ENCODE results near the gene ITGAL.

ITGAL gene

GRCh38 chr16:30491229-30491628 is 18.7 kb downstream of the ITGAL start:
- Histone ChIP-seq H3K4me2 (ENCODE audit: insufficient read depth, low read length) (no peak overlapping the region), H3K36me3 (ENCODE audit: insufficient read depth, low read length) (peaks cover 4% of the 10 kb centered on the region; the same call in 1 of the 2 replicates), H3K4me3 (ENCODE audit: low read depth in 1 of 2, low read length in 2 of 2) (no peak overlapping the region), H3K79me2 (ENCODE audit: insufficient read depth, low read length) (no peaks in the 10 kb centered on the region), H3K4me1 (ENCODE audit: insufficient read depth, low read length) (no peaks in the 10 kb centered on the region), H3K9me3 (ENCODE audit: insufficient read depth, low read length, severe bottlenecking) (no peaks in the 10 kb centered on the region), H2AFZ (ENCODE audit: low read depth, low read length) (no peak overlapping the region), H3K9ac (ENCODE audit: low read depth, low read length) (no peak overlapping the region), H3K27me3 (ENCODE audit: insufficient read depth, low read length, poor library complexity) (no peaks in the 10 kb centered on the region), H3K27ac (ENCODE audit: low read length) (no peak overlapping the region), H4K20me1 (ENCODE audit: insufficient read depth, low read length) (no peaks in the 10 kb centered on the region)
- no peak for DNase-seq
- TF ChIP-seq EZH2 (IDR thresholded peaks at IDR 0.05; ENCODE audit: borderline replicate concordance, low read depth, low read length, severe bottlenecking): no peak
- TF ChIP-seq CTCF (IDR thresholded peaks at IDR 0.05; ENCODE audit: borderline replicate concordance, extremely low read depth, low read length, poor library complexity, severe bottlenecking): no peak
- ATAC-seq (ENCODE audit: insufficient read depth, low read depth): no peak

- no peaks in the 10 kb centered on the region for H4K20me1 ChIP-seq (ENCODE audit: insufficient read depth, low read length)
- no peak overlapping the region for H3K9ac ChIP-seq (ENCODE audit: low read depth, low read length)
- no peaks in the 10 kb centered on the region for H3K9me3 ChIP-seq (ENCODE audit: insufficient read depth, low read length, severe bottlenecking)
- H3K4me2 ChIP-seq (ENCODE audit: insufficient read depth, low read length): no peak overlapping the region
- DNase-seq (peak; percentile 26), ATAC-seq (ENCODE audit: insufficient read depth, low read depth) (peak; percentile 48)
- H3K36me3 ChIP-seq (ENCODE audit: insufficient read depth, low read length): peaks cover 4% of the 10 kb centered on the region; the same call in 1 of the 2 replicates
- H3K4me1 ChIP-seq (ENCODE audit: insufficient read depth, low read length): no peaks in the 10 kb centered on the region
- no peaks in the 10 kb centered on the region for H3K27me3 ChIP-seq (ENCODE audit: insufficient read depth, low read length, poor library complexity)
- no peaks in the 10 kb centered on the region for H3K79me2 ChIP-seq (ENCODE audit: insufficient read depth, low read length)
- H3K4me3 ChIP-seq (ENCODE audit: low read depth in 1 of 2, low read length in 2 of 2): no peak overlapping the region
- TF ChIP-seq CTCF (IDR thresholded peaks at IDR 0.05; ENCODE audit: borderline replicate concordance, extremely low read depth, low read length, poor library complexity, severe bottlenecking): no peak
- no peak for TF ChIP-seq EZH2 (IDR thresholded peaks at IDR 0.05; ENCODE audit: borderline replicate concordance, low read depth, low read length, severe bottlenecking)
- H2AFZ ChIP-seq (ENCODE audit: low read depth, low read length): no peak overlapping the region
- H3K27ac ChIP-seq (ENCODE audit: low read length): 0 out of 2 replicates have a peak overlapping the region, but pooled peaks have one; percentile 41
Measured at GRCh38 chr16:30491744-30492308, 19.3 kb downstream of the ITGAL start.

- ATAC-seq (ENCODE audit: insufficient read depth, low read depth) (no peak), DNase-seq (no peak)
- H2AFZ ChIP-seq (ENCODE audit: low read depth, low read length): no peak overlapping the region
- peaks cover 4% of the 10 kb centered on the region; the same call in 1 of the 2 replicates for H3K36me3 ChIP-seq (ENCODE audit: insufficient read depth, low read length)
- no peak overlapping the region for H3K27ac ChIP-seq (ENCODE audit: low read length)
- H3K79me2 ChIP-seq (ENCODE audit: insufficient read depth, low read length): no peaks in the 10 kb centered on the region
- no peak overlapping the region for H3K9ac ChIP-seq (ENCODE audit: low read depth, low read length)
- TF ChIP-seq EZH2 (IDR thresholded peaks at IDR 0.05; ENCODE audit: borderline replicate concordance, low read depth, low read length, severe bottlenecking) (no peak), CTCF (IDR thresholded peaks at IDR 0.05; ENCODE audit: borderline replicate concordance, extremely low read depth, low read length, poor library complexity, severe bottlenecking) (no peak)
- H3K4me1 ChIP-seq (ENCODE audit: insufficient read depth, low read length): no peaks in the 10 kb centered on the region
- H3K4me2 ChIP-seq (ENCODE audit: insufficient read depth, low read length): no peak overlapping the region
- H3K27me3 ChIP-seq (ENCODE audit: insufficient read depth, low read length, poor library complexity): no peaks in the 10 kb centered on the region
- no peaks in the 10 kb centered on the region for H3K9me3 ChIP-seq (ENCODE audit: insufficient read depth, low read length, severe bottlenecking)
- no peaks in the 10 kb centered on the region for H4K20me1 ChIP-seq (ENCODE audit: insufficient read depth, low read length)
- H3K4me3 ChIP-seq (ENCODE audit: low read depth in 1 of 2, low read length in 2 of 2): no peak overlapping the region
Measured at GRCh38 chr16:30493941-30494488, 21.5 kb downstream of the ITGAL start.
